ENCODE data around the gene SERGEF.

Gene SERGEF

GRCh38 chr11:17932472-17932871 is 80.4 kb downstream of the SERGEF start:
- Histone ChIP-seq H3K27me3 (ENCODE audit: control insufficient read depth in 5 of 5, insufficient read depth in 4 of 5, low read length in 5 of 5) (no peaks in the 10 kb centered on the region), H3K4me3 (ENCODE audit: low read depth in 1 of 5, low read length in 5 of 5) (no peak overlapping the region), H3K9ac (ENCODE audit: low read length in 5 of 5) (no peak overlapping the region), H3K27ac (ENCODE audit: low read depth, low read length) (no peak overlapping the region), H3K4me1 (ENCODE audit: control insufficient read depth in 5 of 5, insufficient read depth in 5 of 5, low read length in 5 of 5) (no peaks in the 10 kb centered on the region), H3K36me3 (ENCODE audit: control insufficient read depth in 5 of 5, insufficient read depth in 5 of 5, low read length in 5 of 5) (no peaks in the 10 kb centered on the region), H3K9me3 (ENCODE audit: control insufficient read depth in 5 of 5, low read length in 5 of 5) (no peaks in the 10 kb centered on the region)

GRCh38 chr11:17931595-17931994 is 81.3 kb downstream of the SERGEF start:
- Histone ChIP-seq H3K4me1 (ENCODE audit: control insufficient read depth in 5 of 5, insufficient read depth in 5 of 5, low read length in 5 of 5) (no peaks in the 10 kb centered on the region), H3K27ac (ENCODE audit: low read depth, low read length) (no peak overlapping the region), H3K36me3 (ENCODE audit: control insufficient read depth in 5 of 5, insufficient read depth in 5 of 5, low read length in 5 of 5) (peaks cover 0 to under 1% (median 0%) of the 10 kb centered on the region in 5 donors), H3K27me3 (ENCODE audit: control insufficient read depth in 5 of 5, insufficient read depth in 4 of 5, low read length in 5 of 5) (no peaks in the 10 kb centered on the region), H3K9me3 (ENCODE audit: control insufficient read depth in 5 of 5, low read length in 5 of 5) (no peaks in the 10 kb centered on the region), H3K9ac (ENCODE audit: low read length in 5 of 5) (no peak overlapping the region), H3K4me3 (ENCODE audit: low read depth in 1 of 5, low read length in 5 of 5) (no peak overlapping the region)

- peaks cover 0 to 7% (median 0%) of the 10 kb centered on the region in 5 donors for H3K36me3 ChIP-seq (ENCODE audit: control insufficient read depth in 5 of 5, insufficient read depth in 5 of 5, low read length in 5 of 5)
- no peaks in the 10 kb centered on the region for H3K27me3 ChIP-seq (ENCODE audit: control insufficient read depth in 5 of 5, insufficient read depth in 4 of 5, low read length in 5 of 5)
- no peak overlapping the region for H3K27ac ChIP-seq (ENCODE audit: low read depth, low read length)
- no peak overlapping the region for H3K4me3 ChIP-seq (ENCODE audit: low read depth in 1 of 5, low read length in 5 of 5)
- no peaks in the 10 kb centered on the region for H3K4me1 ChIP-seq (ENCODE audit: control insufficient read depth in 5 of 5, insufficient read depth in 5 of 5, low read length in 5 of 5)
- H3K9ac ChIP-seq (ENCODE audit: low read length in 5 of 5), result no peak overlapping the region
- H3K9me3 ChIP-seq (ENCODE audit: control insufficient read depth in 5 of 5, low read length in 5 of 5), result no peaks in the 10 kb centered on the region
Observed at GRCh38 chr11:17930544-17931125, 82.2 kb downstream of the SERGEF start.

- no peaks in the 10 kb centered on the region for H3K9me3 ChIP-seq (ENCODE audit: control insufficient read depth in 5 of 5, low read length in 5 of 5)
- no peaks in the 10 kb centered on the region for H3K27me3 ChIP-seq (ENCODE audit: control insufficient read depth in 5 of 5, insufficient read depth in 4 of 5, low read length in 5 of 5)
- H3K4me3 ChIP-seq (ENCODE audit: low read depth in 1 of 5, low read length in 5 of 5), result no peak overlapping the region
- no peaks in the 10 kb centered on the region for H3K4me1 ChIP-seq (ENCODE audit: control insufficient read depth in 5 of 5, insufficient read depth in 5 of 5, low read length in 5 of 5)
- H3K36me3 ChIP-seq (ENCODE audit: control insufficient read depth in 5 of 5, insufficient read depth in 5 of 5, low read length in 5 of 5), result peaks cover 0 to 7% (median 0%) of the 10 kb centered on the region in 5 donors
- H3K9ac ChIP-seq (ENCODE audit: low read length in 5 of 5), result no peak overlapping the region
- no peak overlapping the region for H3K27ac ChIP-seq (ENCODE audit: low read depth, low read length)
Observed at GRCh38 chr11:17929171-17929570, 83.7 kb downstream of the SERGEF start.

GRCh38 chr11:17927681-17928343 is 85.0 kb downstream of the SERGEF start:
- Histone ChIP-seq H3K9ac (ENCODE audit: low read length in 5 of 5) (no peak overlapping the region), H3K27ac (ENCODE audit: low read depth, low read length) (no peak overlapping the region), H3K4me3 (ENCODE audit: low read depth in 1 of 5, low read length in 5 of 5) (no peak overlapping the region), H3K27me3 (ENCODE audit: control insufficient read depth in 5 of 5, insufficient read depth in 4 of 5, low read length in 5 of 5) (no peaks in the 10 kb centered on the region), H3K9me3 (ENCODE audit: control insufficient read depth in 5 of 5, low read length in 5 of 5) (no peaks in the 10 kb centered on the region), H3K36me3 (ENCODE audit: control insufficient read depth in 5 of 5, insufficient read depth in 5 of 5, low read length in 5 of 5) (peaks cover 0 to 7% (median 0%) of the 10 kb centered on the region in 5 donors), H3K4me1 (ENCODE audit: control insufficient read depth in 5 of 5, insufficient read depth in 5 of 5, low read length in 5 of 5) (peaks cover 0 to 8% (median 4%) of the 10 kb centered on the region in 5 donors)

GRCh38 chr11:17927041-17927440 is 85.8 kb downstream of the SERGEF start:
- Histone ChIP-seq H3K27me3 (ENCODE audit: control insufficient read depth in 5 of 5, insufficient read depth in 4 of 5, low read length in 5 of 5) (no peaks in the 10 kb centered on the region), H3K4me1 (ENCODE audit: control insufficient read depth in 5 of 5, insufficient read depth in 5 of 5, low read length in 5 of 5) (peaks cover 0 to 16% (median 10%) of the 10 kb centered on the region in 5 donors), H3K9me3 (ENCODE audit: control insufficient read depth in 5 of 5, low read length in 5 of 5) (no peaks in the 10 kb centered on the region), H3K36me3 (ENCODE audit: control insufficient read depth in 5 of 5, insufficient read depth in 5 of 5, low read length in 5 of 5) (peaks cover 0 to 7% (median 0%) of the 10 kb centered on the region in 5 donors), H3K9ac (ENCODE audit: low read length in 5 of 5) (no peak overlapping the region), H3K27ac (ENCODE audit: low read depth, low read length) (no peak overlapping the region), H3K4me3 (ENCODE audit: low read depth in 1 of 5, low read length in 5 of 5) (no peak overlapping the region)

GRCh38 chr11:17924713-17925112 is 88.1 kb downstream of the SERGEF start:
- H3K9ac ChIP-seq (ENCODE audit: low read length in 5 of 5), result no peak overlapping the region
- peaks cover 0 to 7% (median 0%) of the 10 kb centered on the region in 5 donors for H3K36me3 ChIP-seq (ENCODE audit: control insufficient read depth in 5 of 5, insufficient read depth in 5 of 5, low read length in 5 of 5)
- no peaks in the 10 kb centered on the region for H3K27me3 ChIP-seq (ENCODE audit: control insufficient read depth in 5 of 5, insufficient read depth in 4 of 5, low read length in 5 of 5)
- H3K4me3 ChIP-seq (ENCODE audit: low read depth in 1 of 5, low read length in 5 of 5), result no peak overlapping the region
- H3K4me1 ChIP-seq (ENCODE audit: control insufficient read depth in 5 of 5, insufficient read depth in 5 of 5, low read length in 5 of 5), result peaks cover 0 to 22% (median 16%) of the 10 kb centered on the region in 5 donors
- no peak overlapping the region for H3K27ac ChIP-seq (ENCODE audit: low read depth, low read length)
- H3K9me3 ChIP-seq (ENCODE audit: control insufficient read depth in 5 of 5, low read length in 5 of 5), result no peaks in the 10 kb centered on the region

GRCh38 chr11:17923217-17923616 is 89.6 kb downstream of the SERGEF start:
- H3K27ac ChIP-seq (ENCODE audit: low read depth, low read length), result no peak overlapping the region

GRCh38 chr11:17922416-17922788 is 90.4 kb downstream of the SERGEF start:
- Histone ChIP-seq H3K9ac (ENCODE audit: low read length in 5 of 5) (peak overlapping the region in 1 of 5 donors; percentile 17), H3K27me3 (ENCODE audit: control insufficient read depth in 5 of 5, insufficient read depth in 4 of 5, low read length in 5 of 5) (no peaks in the 10 kb centered on the region), H3K9me3 (ENCODE audit: control insufficient read depth in 5 of 5, low read length in 5 of 5) (no peaks in the 10 kb centered on the region), H3K4me3 (ENCODE audit: low read depth in 1 of 5, low read length in 5 of 5) (no peak overlapping the region), H3K27ac (ENCODE audit: low read depth, low read length) (no peak overlapping the region), H3K4me1 (ENCODE audit: control insufficient read depth in 5 of 5, insufficient read depth in 5 of 5, low read length in 5 of 5) (peaks cover 0 to 22% (median 16%) of the 10 kb centered on the region in 5 donors), H3K36me3 (ENCODE audit: control insufficient read depth in 5 of 5, insufficient read depth in 5 of 5, low read length in 5 of 5) (peaks cover 3 to 15% (median 4%) of the 10 kb centered on the region in 5 donors)

More at GRCh38 chr11:17923217-17923616, 89.6 kb downstream of the SERGEF start:
- H3K27me3 ChIP-seq (ENCODE audit: control insufficient read depth in 5 of 5, insufficient read depth in 4 of 5, low read length in 5 of 5), result no peaks in the 10 kb centered on the region
- peaks cover 0 to 22% (median 16%) of the 10 kb centered on the region in 5 donors for H3K4me1 ChIP-seq (ENCODE audit: control insufficient read depth in 5 of 5, insufficient read depth in 5 of 5, low read length in 5 of 5)
- H3K9ac ChIP-seq (ENCODE audit: low read length in 5 of 5), result peak overlapping the region in 1 of 5 donors; percentile 12
- no peak overlapping the region for H3K4me3 ChIP-seq (ENCODE audit: low read depth in 1 of 5, low read length in 5 of 5)
- no peaks in the 10 kb centered on the region for H3K9me3 ChIP-seq (ENCODE audit: control insufficient read depth in 5 of 5, low read length in 5 of 5)
- H3K36me3 ChIP-seq (ENCODE audit: control insufficient read depth in 5 of 5, insufficient read depth in 5 of 5, low read length in 5 of 5), result peaks cover 0 to 7% (median 3%) of the 10 kb centered on the region in 5 donors

- Histone ChIP-seq H3K4me3 (ENCODE audit: low read depth in 1 of 5, low read length in 5 of 5) (no peak overlapping the region), H3K36me3 (ENCODE audit: control insufficient read depth in 5 of 5, insufficient read depth in 5 of 5, low read length in 5 of 5) (peaks cover 3 to 15% (median 6%) of the 10 kb centered on the region in 5 donors), H3K4me1 (ENCODE audit: control insufficient read depth in 5 of 5, insufficient read depth in 5 of 5, low read length in 5 of 5) (peaks cover 0 to 22% (median 16%) of the 10 kb centered on the region in 5 donors), H3K27me3 (ENCODE audit: control insufficient read depth in 5 of 5, insufficient read depth in 4 of 5, low read length in 5 of 5) (no peaks in the 10 kb centered on the region), H3K9me3 (ENCODE audit: control insufficient read depth in 5 of 5, low read length in 5 of 5) (no peaks in the 10 kb centered on the region), H3K27ac (ENCODE audit: low read depth, low read length) (no peak overlapping the region), H3K9ac (ENCODE audit: low read length in 5 of 5) (no peak overlapping the region)
Observed at GRCh38 chr11:17921659-17922415, 91.0 kb downstream of the SERGEF start.

Measured in subcutaneous abdominal adipose tissue (tissue), 5 donors.